Transverse colon (tissue), 3 donors: Measurements from ENCODE around the gene YIPF5.

ENCODE experiments used
- POLR2A ChIP-seq: fragments of 450-650 bp; IDR thresholded peaks from one replicate; pipeline ENCODE4 v1.6.1; 2016; ENCODE audit warnings: antibody characterized with exemption, mild to moderate bottlenecking, moderate library complexity
- TF ChIP-seq, protein P1 (sequence below), 5 experiments: fragments of 200-600 bp in 3 of 5; fragments of 450-650 bp in 2 of 5; sonication (generic) in 3 of 5; IDR thresholded peaks; 1 replicate in 2 of 5; 2 replicates in 3 of 5; pipeline ENCODE4 v1.5.1; 2016 to 2017; ENCODE audit warnings: antibody characterized with exemption in 5 of 5, inconsistent platforms in 3 of 5, mild to moderate bottlenecking in 2 of 5, moderate library complexity in 1 of 5

DNA sequence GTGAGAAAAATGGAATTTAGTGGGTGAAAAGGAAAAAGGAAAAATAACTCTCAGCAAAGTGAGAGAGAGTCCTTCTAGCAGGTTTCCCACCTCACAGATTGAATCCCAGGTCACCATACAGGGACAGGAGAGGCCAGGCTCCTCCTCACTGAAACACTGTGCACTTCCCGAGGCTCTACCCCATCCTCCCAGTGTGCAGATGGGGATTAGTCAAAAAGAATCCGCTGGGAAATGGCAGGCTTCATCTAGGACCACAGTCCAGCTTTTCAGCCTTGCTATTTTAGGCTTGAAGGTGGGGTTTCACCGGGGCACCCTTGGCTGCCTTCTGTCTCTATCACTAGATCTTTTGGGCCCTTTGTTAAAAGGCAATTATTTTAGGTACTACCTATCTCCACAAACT, 47.8 kb downstream of the YIPF5 start:
- TF ChIP-seq, protein P1, sequence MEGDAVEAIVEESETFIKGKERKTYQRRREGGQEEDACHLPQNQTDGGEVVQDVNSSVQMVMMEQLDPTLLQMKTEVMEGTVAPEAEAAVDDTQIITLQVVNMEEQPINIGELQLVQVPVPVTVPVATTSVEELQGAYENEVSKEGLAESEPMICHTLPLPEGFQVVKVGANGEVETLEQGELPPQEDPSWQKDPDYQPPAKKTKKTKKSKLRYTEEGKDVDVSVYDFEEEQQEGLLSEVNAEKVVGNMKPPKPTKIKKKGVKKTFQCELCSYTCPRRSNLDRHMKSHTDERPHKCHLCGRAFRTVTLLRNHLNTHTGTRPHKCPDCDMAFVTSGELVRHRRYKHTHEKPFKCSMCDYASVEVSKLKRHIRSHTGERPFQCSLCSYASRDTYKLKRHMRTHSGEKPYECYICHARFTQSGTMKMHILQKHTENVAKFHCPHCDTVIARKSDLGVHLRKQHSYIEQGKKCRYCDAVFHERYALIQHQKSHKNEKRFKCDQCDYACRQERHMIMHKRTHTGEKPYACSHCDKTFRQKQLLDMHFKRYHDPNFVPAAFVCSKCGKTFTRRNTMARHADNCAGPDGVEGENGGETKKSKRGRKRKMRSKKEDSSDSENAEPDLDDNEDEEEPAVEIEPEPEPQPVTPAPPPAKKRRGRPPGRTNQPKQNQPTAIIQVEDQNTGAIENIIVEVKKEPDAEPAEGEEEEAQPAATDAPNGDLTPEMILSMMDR (IDR thresholded peaks at IDR 0.05) = no peak
- TF ChIP-seq POLR2A = no peak
